SW480 (cell line): Measurements from ENCODE around the gene CCDC24.

Experiments used
- DNase-seq: peaks from one replicate; pipeline ENCODE4 v3.0.0-alpha.2; 2016; ENCODE audit warnings: low spot score

CCDC24 gene

GRCh38 chr1:44040418-44040817 is 49.0 kb downstream of the CCDC24 start:
- DNase-seq: no peak

- DNase-seq: no peak
These were observed 49.4 kb downstream of the CCDC24 start for GRCh38 chr1:44040846-44041245.

- DNase-seq: no peak
These were observed 52.0 kb downstream of the CCDC24 start for GRCh38 chr1:44043176-44044070.

- DNase-seq: no peak
These were observed 52.8 kb downstream of the CCDC24 start for GRCh38 chr1:44044071-44044801.

GRCh38 chr1:44045064-44045463 is 53.7 kb downstream of the CCDC24 start:
- no peak for DNase-seq
